Neuron (in vitro differentiated cells): ENCODE measurements around the gene AMZ2.
A peak's percentile ranks its signal among the peaks of the same experiment; 100 is the strongest.
"Not testable (repeated sequence)": the region's sequence is repeated elsewhere in the genome, so short reads cannot be mapped to it uniquely, and the experiment has no call there.

Experiments
- H2AFZ ChIP-seq: one replicate; pipeline ENCODE4 v1.6.1; 2013; ENCODE audit warnings: low read depth, mild to moderate bottlenecking, inconsistent platforms, low read length, moderate library complexity
- H3K27me3 ChIP-seq: one replicate; pipeline ENCODE4 v1.6.1; 2013; ENCODE audit warnings: low read length; ENCODE audit not compliant: insufficient read depth
- H3K36me3 ChIP-seq: one replicate; pipeline ENCODE4 v1.6.1; 2013; ENCODE audit warnings: low read length; ENCODE audit not compliant: insufficient read depth
- H3K4me1 ChIP-seq: one replicate; pipeline ENCODE4 v1.6.1; 2013; ENCODE audit warnings: low read length; ENCODE audit not compliant: insufficient read depth
- H3K4me3 ChIP-seq: 2 replicates; pipeline ENCODE4 v1.5.1; 2013; ENCODE audit warnings: mild to moderate bottlenecking, low read length, moderate library complexity
- H3K9me3 ChIP-seq: one replicate; pipeline ENCODE4 v1.6.1; 2013; ENCODE audit warnings: low read length

Gene AMZ2

DNA sequence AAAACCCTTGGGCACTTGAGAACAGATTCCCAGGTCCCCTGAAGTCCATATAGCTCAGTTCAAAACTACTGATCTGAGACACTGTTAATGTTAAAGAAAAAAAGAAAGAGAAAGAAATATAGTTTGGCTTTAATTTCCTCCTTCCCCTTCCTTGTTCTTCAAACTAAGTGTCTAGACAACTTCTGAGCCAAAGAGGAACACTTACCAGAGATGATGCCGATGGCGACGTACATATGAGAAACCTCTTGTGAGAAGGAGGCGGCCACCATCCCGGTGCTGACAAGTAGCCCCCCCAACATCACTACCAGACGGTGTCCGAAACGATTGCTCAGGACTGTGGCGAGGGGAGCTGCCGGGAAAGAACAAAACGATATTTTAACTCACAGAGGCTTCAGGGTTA is 25.9 kb downstream of the AMZ2 start:
- no peaks in the 10 kb centered on the region for H3K27me3 ChIP-seq
- no peaks in the 10 kb centered on the region for H3K4me1 ChIP-seq
- no peak overlapping the region for H2AFZ ChIP-seq
- H3K36me3 ChIP-seq = peaks cover 74% of the 10 kb centered on the region
- no peak overlapping the region for H3K4me3 ChIP-seq
- H3K9me3 ChIP-seq = peaks cover 7% of the 10 kb centered on the region

- H3K27me3 ChIP-seq, H3K4me3 ChIP-seq, H2AFZ ChIP-seq, H3K4me1 ChIP-seq: not testable (repeated sequence)
- peaks cover 78% of the 10 kb centered on the region for H3K36me3 ChIP-seq
- peaks cover 19% of the 10 kb centered on the region for H3K9me3 ChIP-seq
Measured at GRCh38 chr17:68276339-68276738, 28.5 kb downstream of the AMZ2 start.

- Histone ChIP-seq H3K27me3 (no peaks in the 10 kb centered on the region), H3K4me3 (no peak overlapping the region), H2AFZ (no peak overlapping the region), H3K36me3 (peaks cover 65% of the 10 kb centered on the region), H3K4me1 (no peaks in the 10 kb centered on the region), H3K9me3 (peaks cover 22% of the 10 kb centered on the region)
Measured at GRCh38 chr17:68277807-68278206, 30.0 kb downstream of the AMZ2 start.

GRCh38 chr17:68281965-68282364 is 34.1 kb downstream of the AMZ2 start:
- peaks cover 33% of the 10 kb centered on the region for H3K36me3 ChIP-seq
- H3K9me3 ChIP-seq = peaks cover 22% of the 10 kb centered on the region
- not testable (repeated sequence) for H2AFZ ChIP-seq, H3K4me1 ChIP-seq, H3K27me3 ChIP-seq, H3K4me3 ChIP-seq

DNA sequence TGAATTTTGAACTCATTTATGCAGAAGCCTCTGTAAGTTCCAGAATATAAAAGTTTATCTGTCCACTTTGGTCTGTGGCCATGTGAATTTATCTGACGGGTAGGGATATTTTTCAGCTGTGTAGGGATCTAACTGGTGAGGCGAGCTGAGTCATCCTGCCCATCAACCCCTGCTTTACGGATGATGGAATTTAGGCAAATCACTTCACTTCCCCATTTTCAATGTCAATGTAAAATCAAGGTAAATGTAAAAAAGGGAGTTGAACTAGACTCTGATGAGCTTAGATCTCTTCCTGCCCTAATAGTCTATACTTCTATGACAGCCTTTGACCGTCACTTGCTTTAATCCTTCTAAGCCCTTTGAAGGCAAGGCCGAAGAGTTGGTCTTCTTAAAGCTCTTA is 40.5 kb downstream of the AMZ2 start:
- H2AFZ ChIP-seq = no peak overlapping the region
- H3K36me3 ChIP-seq = no peaks in the 10 kb centered on the region
- H3K27me3 ChIP-seq = no peaks in the 10 kb centered on the region
- no peaks in the 10 kb centered on the region for H3K9me3 ChIP-seq
- peaks cover 18% of the 10 kb centered on the region for H3K4me1 ChIP-seq
- H3K4me3 ChIP-seq = no peak overlapping the region

DNA sequence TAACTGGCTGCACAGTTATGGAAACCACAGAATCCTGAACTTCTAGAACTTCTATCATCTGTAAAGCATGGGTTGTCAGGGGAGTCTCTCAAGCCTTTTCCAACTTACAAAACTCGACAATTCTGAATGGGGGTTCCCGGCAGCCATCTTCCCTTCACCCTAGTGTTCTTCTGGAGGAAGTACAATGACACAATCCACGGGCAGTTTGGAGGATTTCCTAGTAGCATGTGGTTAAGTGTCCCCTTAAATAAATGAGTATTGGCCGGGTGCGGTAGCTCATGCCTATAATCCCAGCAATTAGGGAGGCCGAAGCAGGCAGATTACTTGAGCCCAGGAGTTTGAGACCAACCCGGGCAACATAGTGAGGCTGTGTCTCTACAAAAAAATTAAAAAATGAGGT is 41.0 kb downstream of the AMZ2 start:
- Histone ChIP-seq H3K4me3 (no peak overlapping the region), H3K4me1 (peaks cover 21% of the 10 kb centered on the region), H3K36me3 (no peaks in the 10 kb centered on the region), H3K9me3 (no peaks in the 10 kb centered on the region), H2AFZ (no peak overlapping the region), H3K27me3 (no peaks in the 10 kb centered on the region)

DNA sequence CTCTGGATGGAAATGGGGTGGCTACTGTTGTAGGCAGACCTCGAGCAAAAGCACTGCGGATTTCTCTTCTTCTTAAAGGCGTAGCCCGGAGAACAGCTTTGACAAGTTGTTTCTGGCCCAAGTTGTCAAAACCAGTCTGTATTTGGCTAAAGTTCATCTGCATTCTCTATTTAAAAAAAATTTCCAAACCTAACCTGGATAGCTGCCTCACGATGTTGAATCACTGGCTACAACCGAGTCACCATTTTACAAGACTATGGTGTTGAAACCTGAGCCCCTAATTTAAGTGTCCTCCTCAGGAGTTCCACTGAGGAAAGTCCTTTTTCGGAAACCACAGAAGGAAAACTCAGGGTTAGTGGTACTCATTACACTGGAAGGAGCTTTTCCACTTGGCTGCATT is 41.6 kb downstream of the AMZ2 start:
- no peaks in the 10 kb centered on the region for H3K9me3 ChIP-seq
- H3K4me3 ChIP-seq = peak overlapping the region; percentile 76
- H2AFZ ChIP-seq = no peak overlapping the region
- peaks cover 26% of the 10 kb centered on the region for H3K4me1 ChIP-seq
- H3K27me3 ChIP-seq = no peaks in the 10 kb centered on the region
- H3K36me3 ChIP-seq = no peaks in the 10 kb centered on the region

GRCh38 chr17:68289936-68290267 is 42.1 kb downstream of the AMZ2 start:
- Histone ChIP-seq H3K4me1 (peaks cover 31% of the 10 kb centered on the region), H3K27me3 (no peaks in the 10 kb centered on the region), H3K36me3 (no peaks in the 10 kb centered on the region), H3K4me3 (peak overlapping the region; percentile 76), H2AFZ (no peak overlapping the region), H3K9me3 (no peaks in the 10 kb centered on the region)

DNA sequence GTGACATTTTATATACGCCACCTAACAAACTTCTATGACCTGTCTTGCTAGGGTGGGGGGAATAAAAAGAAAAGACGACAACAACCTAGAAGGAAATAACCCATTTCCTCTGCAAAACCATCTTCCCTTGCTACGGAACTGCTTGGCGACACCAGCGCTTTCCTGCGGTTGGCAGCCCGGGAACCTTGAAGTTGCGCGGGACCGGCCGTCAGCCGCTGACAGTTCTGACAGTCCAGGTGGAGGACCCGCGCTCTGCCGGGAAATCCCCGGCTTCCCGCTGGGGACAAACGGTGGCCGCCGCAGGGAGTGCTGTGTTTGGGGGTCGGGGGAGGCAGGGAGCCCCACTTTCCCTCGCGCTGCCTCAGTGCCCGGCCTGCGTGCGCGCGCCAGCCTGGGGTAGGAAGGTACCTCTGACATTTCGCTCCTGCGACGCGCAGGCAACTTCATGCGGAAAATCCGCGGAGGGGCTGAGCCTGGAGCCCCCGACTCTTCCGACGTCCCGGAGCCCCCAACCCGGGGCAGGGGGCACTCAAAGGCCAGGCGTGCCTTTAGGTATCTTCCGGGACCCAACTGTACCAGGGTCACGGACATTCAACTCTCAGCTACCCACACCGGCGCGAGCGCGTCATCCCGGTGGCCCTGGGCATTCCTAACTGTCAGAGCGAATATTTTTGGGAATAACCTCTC is 42.6 kb downstream of the AMZ2 start:
- Histone ChIP-seq H2AFZ (peak overlapping the region; percentile 54), H3K27me3 (no peaks in the 10 kb centered on the region), H3K4me1 (peaks cover 32% of the 10 kb centered on the region), H3K9me3 (no peaks in the 10 kb centered on the region), H3K36me3 (no peaks in the 10 kb centered on the region), H3K4me3 (peak overlapping the region; percentile 76)

DNA sequence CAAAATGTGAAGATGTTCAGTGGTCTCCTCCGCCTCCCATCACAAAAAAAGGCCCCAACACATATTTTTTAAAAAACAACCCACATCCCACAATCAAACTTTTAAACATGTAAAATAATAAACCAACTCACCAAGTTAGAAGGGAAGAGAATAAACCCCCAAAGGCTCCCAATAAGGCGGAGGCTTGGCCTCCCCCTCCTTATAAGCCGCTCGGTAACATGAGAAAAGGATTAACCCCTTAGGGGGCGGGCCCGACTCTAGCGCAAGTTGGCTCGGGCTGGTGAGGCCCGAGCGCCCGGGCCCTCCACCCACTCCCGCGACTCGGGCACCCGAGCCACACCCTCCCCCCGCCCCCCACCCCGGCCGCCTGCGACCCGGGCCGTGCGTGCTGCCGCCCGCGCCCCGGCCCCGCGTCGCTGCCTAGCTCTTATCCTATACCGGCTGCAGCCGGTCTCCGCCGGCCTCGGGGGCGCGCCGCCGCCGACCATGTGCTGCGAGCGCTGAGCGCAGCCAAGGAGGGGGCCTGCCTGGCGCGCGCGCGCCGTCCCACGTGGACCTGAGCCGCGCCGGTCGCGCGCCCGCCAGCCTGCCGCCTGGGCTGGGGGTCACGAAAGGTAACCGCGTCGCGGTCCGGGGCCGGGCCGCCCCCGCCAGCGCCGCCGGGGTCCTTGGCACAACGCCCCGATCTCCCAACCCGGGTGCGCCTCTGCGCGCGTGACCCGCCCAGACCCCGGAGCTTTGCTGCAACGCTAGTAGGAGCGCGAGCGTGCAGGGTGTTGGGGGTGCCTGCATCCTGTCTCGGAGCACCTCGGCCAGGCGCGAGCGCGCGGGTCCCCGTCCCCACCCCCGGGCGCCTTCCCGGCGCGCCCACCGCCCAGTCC is 43.4 kb downstream of the AMZ2 start, which contains the start of the genes ARSG and SLC16A6:
TSS of gene ARSG (plus strand) at position 541 of the 881 bp plus-strand sequence. CDS start 15,999 bp downstream, outside the sequence.
TSS of gene SLC16A6 (minus strand) at position 173 of the 881 bp plus-strand sequence. CDS start 12,807 bp downstream, outside the sequence.
- Histone ChIP-seq H3K36me3 (no peaks in the 10 kb centered on the region), H3K27me3 (no peaks in the 10 kb centered on the region), H2AFZ (peak within 1 kb of the TSS; percentile 79), H3K4me1 (peaks cover 32% of the 10 kb centered on the region), H3K9me3 (no peaks in the 10 kb centered on the region), H3K4me3 (peak within 1 kb of the TSS; percentile 76)

DNA sequence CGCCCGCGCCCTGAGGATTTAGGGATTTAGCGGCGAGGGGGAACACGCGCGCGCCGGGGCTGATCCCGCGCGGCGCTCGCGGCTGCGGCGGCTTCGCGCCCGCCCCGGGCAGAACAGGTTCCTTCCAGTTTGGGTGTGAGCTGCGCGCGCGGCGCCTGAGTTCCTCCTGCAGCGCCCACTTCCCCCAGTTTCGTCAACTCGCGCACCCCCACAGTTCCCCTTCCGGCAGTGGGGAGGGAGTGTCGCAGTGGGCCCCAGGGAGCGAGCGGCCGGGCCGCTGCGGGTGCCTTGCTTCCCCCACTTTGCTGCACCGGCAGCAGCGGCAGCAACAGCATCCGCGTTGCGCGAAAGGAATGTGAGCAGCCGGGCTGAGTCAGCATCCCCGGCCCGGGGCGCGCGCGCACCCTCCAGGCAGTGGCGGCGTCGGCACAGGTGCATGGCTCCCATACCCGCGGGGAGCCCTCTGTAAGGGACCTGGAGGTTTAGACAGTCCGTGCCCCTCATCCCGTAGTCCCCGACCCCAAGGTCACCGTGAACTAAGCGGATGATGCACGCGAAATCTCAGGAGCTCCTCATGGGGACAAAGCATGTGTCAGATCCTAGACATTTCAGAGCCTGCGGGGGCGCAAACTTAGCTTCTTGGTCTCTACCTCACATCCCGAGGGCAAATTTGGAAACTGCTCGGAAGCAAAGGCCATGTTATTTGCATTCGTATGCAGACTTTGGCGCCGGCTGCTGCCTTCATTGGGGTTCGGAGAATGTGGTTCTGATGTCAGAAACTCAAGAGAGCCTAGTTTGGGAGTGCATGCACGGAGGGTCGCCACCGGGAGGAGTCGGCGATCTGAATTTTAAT is 44.2 kb downstream of the AMZ2 start:
- Histone ChIP-seq H3K27me3 (no peaks in the 10 kb centered on the region), H3K4me3 (peak overlapping the region; percentile 76), H3K36me3 (no peaks in the 10 kb centered on the region), H2AFZ (peak overlapping the region; percentile 79), H3K9me3 (no peaks in the 10 kb centered on the region), H3K4me1 (peaks cover 32% of the 10 kb centered on the region)

GRCh38 chr17:68292689-68293040 is 44.8 kb downstream of the AMZ2 start:
- peaks cover 32% of the 10 kb centered on the region for H3K4me1 ChIP-seq
- no peaks in the 10 kb centered on the region for H3K36me3 ChIP-seq
- no peaks in the 10 kb centered on the region for H3K27me3 ChIP-seq
- H3K4me3 ChIP-seq = peak overlapping the region; percentile 76
- H3K9me3 ChIP-seq = no peaks in the 10 kb centered on the region
- peak overlapping the region; percentile 79 for H2AFZ ChIP-seq
